Measurements from ENCODE around the gene BICRA. TPM values are rescaled to one million over a fixed set of nuclear protein-coding genes. Genes with fewer than 3 reads are reported as not detected.
"Not testable (repeated sequence)": the region's sequence is repeated elsewhere in the genome, so short reads cannot be mapped to it uniquely, and the experiment has no call there.

The BICRA gene
- total and polyA plus RNA-seq, 4 donors, result 0.88 to 17.9 (median 12.3) TPM

- H3K36me3 ChIP-seq (ENCODE audit: control insufficient read depth in 1 of 2, insufficient read depth in 2 of 2, low read length in 1 of 2); H3K4me1 ChIP-seq (ENCODE audit: control insufficient read depth in 1 of 2, insufficient read depth in 2 of 2, low read length in 2 of 2); H3K9me3 ChIP-seq (ENCODE audit: control insufficient read depth, low read length); ATAC-seq (ENCODE audit: low FRiP score); DNase-seq; H3K27me3 ChIP-seq (ENCODE audit: control insufficient read depth in 1 of 2, insufficient read depth in 2 of 2, low read length in 1 of 2): not testable (repeated sequence)
- peak overlapping the region; percentile 35 to 44 for H3K4me3 ChIP-seq (ENCODE audit: low read length in 2 of 2)
- intact Hi-C loops (cut with DNase I), result loop anchor here (1.0 to 10.0 kb wide), 3 partner anchors 9 to 85 kb away; partner anchors contain the start of gene NAPA (in 2 of the 2)
- 33% methylated on average over 25 of the region's 25 CpGs for WGBS, 2 donors
- peak overlapping the region in 1 of 2 donors; percentile 43 for H3K27ac ChIP-seq (ENCODE audit: low read depth in 1 of 2, low read length in 2 of 2)
Observed at GRCh38 chr19:47599671-47600245, 9.2 kb upstream of the BICRA start.

- peak; percentile 99 for ATAC-seq (ENCODE audit: low FRiP score)
- peak overlapping the region in 1 of 2 donors; percentile 46 for H3K27ac ChIP-seq (ENCODE audit: low read depth in 1 of 2, low read length in 2 of 2)
- 4% methylated on average over 77 of the region's 77 CpGs for WGBS, 2 donors
Observed at GRCh38 chr19:47600246-47601179, 8.4 kb upstream of the BICRA start.

GRCh38 chr19:47601180-47601904 is 7.6 kb upstream of the BICRA start:
- Histone ChIP-seq H3K4me1 (ENCODE audit: control insufficient read depth in 1 of 2, insufficient read depth in 2 of 2, low read length in 2 of 2) (peaks cover 0 to 2% of the 10 kb centered on the region in 2 donors), H3K27me3 (ENCODE audit: control insufficient read depth in 1 of 2, insufficient read depth in 2 of 2, low read length in 1 of 2) (no peaks in the 10 kb centered on the region), H3K4me3 (ENCODE audit: low read length in 2 of 2) (peak overlapping the region in 1 of 2 donors; percentile 52), H3K36me3 (ENCODE audit: control insufficient read depth in 1 of 2, insufficient read depth in 2 of 2, low read length in 1 of 2) (no peaks in the 10 kb centered on the region), H3K27ac (ENCODE audit: low read depth in 1 of 2, low read length in 2 of 2) (no peak overlapping the region), H3K9me3 (ENCODE audit: control insufficient read depth, low read length) (no peaks in the 10 kb centered on the region)
- DNase-seq (no peak), ATAC-seq (ENCODE audit: low FRiP score) (no peak)
- intact Hi-C loops (cut with DNase I), result loop anchor here in 1 of 2 donors (10.0 kb wide), 1 partner anchor 87 kb away; the partner anchor contains the start of gene NAPA
- WGBS, 2 donors, result 70 to 74% methylated on average over 17 of the region's 17 CpGs

More at GRCh38 chr19:47600246-47601179, 8.4 kb upstream of the BICRA start:
- peak; percentile 100 for DNase-seq
- H3K36me3 ChIP-seq (ENCODE audit: control insufficient read depth in 1 of 2, insufficient read depth in 2 of 2, low read length in 1 of 2), result no peaks in the 10 kb centered on the region
- H3K9me3 ChIP-seq (ENCODE audit: control insufficient read depth, low read length), result no peaks in the 10 kb centered on the region
- intact Hi-C loops (cut with DNase I), result loop anchor here (1.0 to 10.0 kb wide), 2 partner anchors 8 to 86 kb away; partner anchors contain the start of gene NAPA (in 1 of the 2)
- peaks cover 0 to 2% of the 10 kb centered on the region in 2 donors for H3K4me1 ChIP-seq (ENCODE audit: control insufficient read depth in 1 of 2, insufficient read depth in 2 of 2, low read length in 2 of 2)
- peak overlapping the region; percentile 43 to 52 for H3K4me3 ChIP-seq (ENCODE audit: low read length in 2 of 2)
- H3K27me3 ChIP-seq (ENCODE audit: control insufficient read depth in 1 of 2, insufficient read depth in 2 of 2, low read length in 1 of 2), result no peaks in the 10 kb centered on the region

- intact Hi-C loops (cut with DNase I), result loop anchor here in 1 of 2 donors (10.0 kb wide), 1 partner anchor 89 kb away; the partner anchor contains the start of gene NAPA
- no peaks in the 10 kb centered on the region for H3K27me3 ChIP-seq (ENCODE audit: control insufficient read depth in 1 of 2, insufficient read depth in 2 of 2, low read length in 1 of 2)
- H3K27ac ChIP-seq (ENCODE audit: low read depth in 1 of 2, low read length in 2 of 2), result no peak overlapping the region
- no peak for DNase-seq
- no peak overlapping the region for H3K4me3 ChIP-seq (ENCODE audit: low read length in 2 of 2)
- H3K36me3 ChIP-seq (ENCODE audit: control insufficient read depth in 1 of 2, insufficient read depth in 2 of 2, low read length in 1 of 2), result no peaks in the 10 kb centered on the region
- no peaks in the 10 kb centered on the region for H3K9me3 ChIP-seq (ENCODE audit: control insufficient read depth, low read length)
- WGBS, 2 donors, result 51 to 54% methylated on average over 13 of the region's 13 CpGs
- no peak for ATAC-seq (ENCODE audit: low FRiP score)
- H3K4me1 ChIP-seq (ENCODE audit: control insufficient read depth in 1 of 2, insufficient read depth in 2 of 2, low read length in 2 of 2), result peaks cover 0 to 2% of the 10 kb centered on the region in 2 donors
Observed at GRCh38 chr19:47603706-47604565, 5.0 kb upstream of the BICRA start.

GRCh38 chr19:47607564-47608073 is 1.3 kb upstream of the BICRA start:
- Histone ChIP-seq H3K4me3 (ENCODE audit: low read length in 2 of 2) (peak overlapping the region; percentile 94 to 95), H3K4me1 (ENCODE audit: control insufficient read depth in 1 of 2, insufficient read depth in 2 of 2, low read length in 2 of 2) (no peaks in the 10 kb centered on the region), H3K36me3 (ENCODE audit: control insufficient read depth in 1 of 2, insufficient read depth in 2 of 2, low read length in 1 of 2) (no peaks in the 10 kb centered on the region), H3K9me3 (ENCODE audit: control insufficient read depth, low read length) (no peaks in the 10 kb centered on the region), H3K27me3 (ENCODE audit: control insufficient read depth in 1 of 2, insufficient read depth in 2 of 2, low read length in 1 of 2) (no peaks in the 10 kb centered on the region), H3K27ac (ENCODE audit: low read depth in 1 of 2, low read length in 2 of 2) (no peak overlapping the region)
- intact Hi-C loops (cut with DNase I), result loop anchor here (1.0 to 10.0 kb wide), 2 partner anchors 7 to 93 kb away; partner anchors contain the start of gene NAPA (in 1 of the 2)
- no peak for DNase-seq
- ATAC-seq (ENCODE audit: low FRiP score), result no peak
- WGBS, 2 donors, result 34 to 38% methylated on average over 21 of the region's 21 CpGs

- H3K36me3 ChIP-seq (ENCODE audit: control insufficient read depth in 1 of 2, insufficient read depth in 2 of 2, low read length in 1 of 2), result no peaks in the 10 kb centered on the region
- peak overlapping the region; percentile 96 to 98 for H3K4me3 ChIP-seq (ENCODE audit: low read length in 2 of 2)
- no peaks in the 10 kb centered on the region for H3K4me1 ChIP-seq (ENCODE audit: control insufficient read depth in 1 of 2, insufficient read depth in 2 of 2, low read length in 2 of 2)
- DNase-seq (peak; percentile 96 to 98), ATAC-seq (ENCODE audit: low FRiP score) (peak; percentile 96)
- no peaks in the 10 kb centered on the region for H3K27me3 ChIP-seq (ENCODE audit: control insufficient read depth in 1 of 2, insufficient read depth in 2 of 2, low read length in 1 of 2)
- 0 to 1% methylated on average over 60 to 94 of the region's 94 CpGs for WGBS, 2 donors
- H3K27ac ChIP-seq (ENCODE audit: low read depth in 1 of 2, low read length in 2 of 2), result peak overlapping the region; percentile 36 to 98
- intact Hi-C loops (cut with DNase I), result loop anchor here (1.0 to 10.0 kb wide), 2 partner anchors 8 to 93 kb away; partner anchors contain the start of gene NAPA (in 1 of the 2)
- H3K9me3 ChIP-seq (ENCODE audit: control insufficient read depth, low read length), result no peaks in the 10 kb centered on the region
Observed at GRCh38 chr19:47608074-47608918, 638 bp upstream of the BICRA start.
